KMS-11 (cell line): ENCODE data around the gene VASP.
"Not testable (repeated sequence)": the region's sequence is repeated elsewhere in the genome, so short reads cannot be mapped to it uniquely, and the experiment has no call there.

Source experiments
- H2AFZ ChIP-seq: fragments of 200-600 bp; sonication (generic); 2 replicates; pipeline ENCODE4 v1.6.1; 2016; ENCODE audit warnings: antibody characterized with exemption, mixed run types, low read depth
- H3K27ac ChIP-seq: fragments of 200-600 bp; sonication (generic); 2 replicates; pipeline ENCODE4 v1.6.1; 2016; ENCODE audit warnings: mild to moderate bottlenecking, mixed run types
- H3K27me3 ChIP-seq: fragments of 200-600 bp; sonication (generic); 2 replicates; pipeline ENCODE4 v1.6.1; 2017; ENCODE audit warnings: mild to moderate bottlenecking, low read depth, mixed run types, moderate library complexity; ENCODE audit not compliant: insufficient read depth
- H3K36me3 ChIP-seq: fragments of 200-600 bp; sonication (generic); 2 replicates; pipeline ENCODE4 v1.6.1; 2017; ENCODE audit warnings: mild to moderate bottlenecking, mixed run types; ENCODE audit not compliant: insufficient read depth
- H3K4me1 ChIP-seq: fragments of 200-600 bp; sonication (generic); 2 replicates; pipeline ENCODE4 v1.6.1; 2016; ENCODE audit warnings: mild to moderate bottlenecking, low read depth, mixed run types; ENCODE audit not compliant: poor library complexity, severe bottlenecking
- H3K4me2 ChIP-seq: fragments of 200-600 bp; sonication (generic); 2 replicates; pipeline ENCODE4 v1.7.0; 2016; ENCODE audit warnings: mild to moderate bottlenecking, mixed run types
- H3K4me3 ChIP-seq: fragments of 200-600 bp; sonication (generic); IDR thresholded peaks from 2 replicates; pipeline ENCODE4 v1.6.1; 2017; ENCODE audit warnings: low read depth, low read length, mixed read lengths; ENCODE audit not compliant: insufficient read depth
- H3K79me2 ChIP-seq: fragments of 200-600 bp; sonication (generic); 2 replicates; pipeline ENCODE4 v1.6.1; 2016; ENCODE audit warnings: low read depth, mixed run types; ENCODE audit not compliant: insufficient read depth
- H3K9ac ChIP-seq: fragments of 200-600 bp; sonication (generic); 2 replicates; pipeline ENCODE4 v1.6.1; 2016; ENCODE audit warnings: mild to moderate bottlenecking, mixed run types
- H4K20me1 ChIP-seq: fragments of 200-600 bp; sonication (generic); 2 replicates; pipeline ENCODE4 v1.6.1; 2016; ENCODE audit warnings: mild to moderate bottlenecking, mixed run types; ENCODE audit not compliant: insufficient read depth
- CTCF ChIP-seq: fragments of 200-600 bp; sonication (generic); conservative IDR thresholded peaks from 2 replicates; pipeline ENCODE4 v1.6.1; 2017; ENCODE audit warnings: low read depth, mild to moderate bottlenecking, antibody characterized with exemption, low read length, moderate library complexity, mixed read lengths

The VASP gene

DNA sequence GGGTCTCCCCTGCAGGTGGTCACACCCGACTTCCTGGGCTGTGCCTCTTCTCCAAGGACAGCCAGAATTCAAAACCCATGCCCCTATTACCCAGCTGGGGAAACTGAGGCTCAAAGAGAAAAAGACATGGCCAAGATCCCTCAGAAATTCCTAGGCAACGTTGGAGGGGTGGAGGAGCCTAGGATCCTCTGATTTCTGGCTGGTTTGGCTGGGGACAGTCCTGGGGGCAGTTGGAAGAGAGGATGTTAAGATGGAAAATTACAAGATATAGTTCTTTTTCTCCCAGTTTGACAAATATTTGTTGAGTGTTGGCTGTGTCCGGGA is 2.4 kb downstream of the VASP start:
- Histone ChIP-seq H3K4me2 (no peak overlapping the region), H3K27me3 (no peaks in the 10 kb centered on the region), H3K36me3 (no peaks in the 10 kb centered on the region), H4K20me1 (no peaks in the 10 kb centered on the region), H3K4me3 (no peak overlapping the region), H3K4me1 (peaks cover 20% of the 10 kb centered on the region), H2AFZ (no peak overlapping the region), H3K27ac (no peak overlapping the region), H3K9ac (no peak overlapping the region), H3K79me2 (peaks cover 28% of the 10 kb centered on the region; the same call in 1 of the 2 replicates)
- no peak for TF ChIP-seq CTCF

DNA sequence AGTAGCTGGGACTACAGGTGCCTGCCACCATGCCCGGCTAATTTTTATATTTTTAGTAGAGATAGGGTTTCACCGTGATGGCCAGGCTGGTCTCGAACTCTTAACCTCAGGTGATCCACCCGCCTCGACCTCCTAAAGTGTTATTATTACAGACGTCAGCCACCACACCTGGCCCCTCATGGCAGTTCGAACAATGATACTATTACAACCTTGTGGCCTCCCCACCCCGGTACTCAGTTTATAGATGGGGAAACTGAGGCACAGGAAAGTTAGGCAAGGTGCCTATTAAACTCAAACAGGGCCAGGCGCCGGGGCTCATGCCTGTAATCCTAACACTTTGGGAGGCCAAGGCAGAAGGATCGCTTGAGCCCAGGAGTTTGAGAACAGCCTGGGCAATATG is 3.1 kb downstream of the VASP start:
- not testable (repeated sequence) for H3K9ac ChIP-seq, H3K36me3 ChIP-seq, H2AFZ ChIP-seq, H4K20me1 ChIP-seq, H3K27me3 ChIP-seq, H3K27ac ChIP-seq, H3K4me2 ChIP-seq, H3K4me3 ChIP-seq
- peaks cover 25% of the 10 kb centered on the region for H3K4me1 ChIP-seq
- peaks cover 32% of the 10 kb centered on the region; the same call in 1 of the 2 replicates for H3K79me2 ChIP-seq

GRCh38 chr19:45511074-45511473 is 3.8 kb downstream of the VASP start:
- peaks cover 20% of the 10 kb centered on the region for H3K4me1 ChIP-seq
- no peak overlapping the region for H3K4me3 ChIP-seq
- H4K20me1 ChIP-seq, result no peaks in the 10 kb centered on the region
- H3K36me3 ChIP-seq, result no peaks in the 10 kb centered on the region
- no peak overlapping the region for H3K9ac ChIP-seq
- no peaks in the 10 kb centered on the region for H3K27me3 ChIP-seq
- no peak overlapping the region for H3K27ac ChIP-seq
- H3K79me2 ChIP-seq, result peaks cover 32% of the 10 kb centered on the region; the same call in 1 of the 2 replicates
- no peak overlapping the region for H2AFZ ChIP-seq
- TF ChIP-seq CTCF, result no peak
- no peak overlapping the region for H3K4me2 ChIP-seq

- no peak overlapping the region for H3K4me2 ChIP-seq
- H4K20me1 ChIP-seq, result no peaks in the 10 kb centered on the region
- peaks cover 29% of the 10 kb centered on the region; the same call in 1 of the 2 replicates for H3K79me2 ChIP-seq
- peaks cover 17% of the 10 kb centered on the region for H3K4me1 ChIP-seq
- TF ChIP-seq CTCF, result no peak
- H3K36me3 ChIP-seq, result no peaks in the 10 kb centered on the region
- H3K4me3 ChIP-seq, result no peak overlapping the region
- no peak overlapping the region for H2AFZ ChIP-seq
- no peak overlapping the region for H3K9ac ChIP-seq
- H3K27ac ChIP-seq, result no peak overlapping the region
- no peaks in the 10 kb centered on the region for H3K27me3 ChIP-seq
These were observed 5.7 kb downstream of the VASP start for GRCh38 chr19:45512881-45513483.

DNA sequence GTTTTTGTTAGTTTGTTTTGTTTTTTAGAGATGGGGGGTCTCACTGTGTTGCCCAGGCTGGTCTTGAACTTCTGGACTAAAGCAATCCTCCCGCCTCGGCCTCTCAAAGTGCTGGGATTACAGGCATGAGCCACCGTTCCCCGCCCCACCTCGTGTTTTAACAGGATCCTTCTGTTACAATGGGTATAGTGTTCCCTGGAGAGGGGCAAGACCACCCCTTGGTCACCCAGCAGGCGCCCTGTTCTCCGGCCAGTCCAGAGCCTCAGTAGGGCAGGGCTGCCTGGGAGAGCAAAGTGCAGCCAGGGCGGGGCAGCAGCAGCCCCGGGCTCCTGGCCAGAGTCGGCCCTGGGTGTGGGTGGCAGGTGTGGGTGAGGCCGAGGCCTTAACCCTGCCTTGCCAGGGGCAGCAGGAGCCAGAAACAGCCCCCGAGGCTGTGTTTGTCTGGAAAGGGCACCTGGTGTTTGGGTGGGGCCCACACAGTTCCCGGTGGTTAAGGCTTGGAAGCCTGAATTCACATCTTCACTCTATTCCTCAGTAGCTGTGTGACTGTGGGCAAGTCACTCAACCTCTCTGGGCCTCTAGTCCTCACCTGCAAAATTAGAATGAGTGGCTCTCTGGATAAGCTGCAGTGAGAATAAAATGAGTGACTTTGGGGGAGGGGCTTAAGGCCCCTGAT is 7.2 kb downstream of the VASP start:
- no peak overlapping the region for H3K4me3 ChIP-seq
- peaks cover 22% of the 10 kb centered on the region; the same call in 1 of the 2 replicates for H3K79me2 ChIP-seq

More for the DNA sequence above, 7.2 kb downstream of the VASP start:
- Histone ChIP-seq H3K27me3 (no peaks in the 10 kb centered on the region), H3K4me2 (no peak overlapping the region), H3K9ac (no peak overlapping the region), H2AFZ (no peak overlapping the region), H4K20me1 (no peaks in the 10 kb centered on the region), H3K27ac (no peak overlapping the region), H3K4me1 (peaks cover 12% of the 10 kb centered on the region), H3K36me3 (no peaks in the 10 kb centered on the region)
- no peak for TF ChIP-seq CTCF
